Caco-2 (cell line): ENCODE results near the gene TAF4B. TPM values are rescaled to one million over a fixed set of nuclear protein-coding genes. Genes with fewer than 3 reads are reported as not detected.

ENCODE experiments used
- BruUV-seq: library from RNA; stranded (reverse); fragments of 400-500 nt; replicated peaks from 2 replicates; lab custom pipeline; 2021; lab: Mats Ljungman, UMichigan
- CTCF ChIA-PET: fragments of 300-600 bp; sonication (Branson Sonifier 250); formaldehyde crosslinking; loops from one replicate; lab custom pipeline; 2022; ENCODE audit warnings: antibody characterized with exemption; lab: Charles Lee
- POLR2A ChIA-PET: fragments of 300-600 bp; sonication (Branson Sonifier 250); formaldehyde crosslinking; loops from one replicate; lab custom pipeline; 2022; ENCODE audit warnings: antibody characterized with exemption; lab: Charles Lee
- DNase-seq, 2 experiments: peaks; one replicate each; pipeline versions ENCODE4 v3.0.0 to v3.0.0-alpha.2; 2020 to 2022
- H3K27me3 ChIP-seq: replicated peaks from 2 replicates; pipeline ENCODE4 v1.6.0; 2011; ENCODE audit warnings: low read length; ENCODE audit not compliant: control insufficient read depth, insufficient read depth
- H3K36me3 ChIP-seq: 2 replicates; pipeline ENCODE4 v1.5.1; 2011; ENCODE audit warnings: low read length; ENCODE audit not compliant: control insufficient read depth, insufficient read depth
- H3K4me1 ChIP-seq: fragments of 250-450 bp; sonication (Bioruptor Pico); 2 replicates; pipeline ENCODE4 v1.5.1; 2020; ENCODE audit warnings: mild to moderate bottlenecking
- H3K4me3 ChIP-seq: 2 replicates; pipeline ENCODE4 v1.5.1; 2011; ENCODE audit warnings: low read depth, mild to moderate bottlenecking, control low read depth, low read length
- H3K9me3 ChIP-seq: fragments of 250-450 bp; sonication (Bioruptor Pico); 2 replicates; pipeline ENCODE4 v1.5.1; 2020; ENCODE audit warnings: mild to moderate bottlenecking, moderate library complexity
- H3K27ac Mint-ChIP-seq: one replicate; pipeline ENCODE4 v1.8.0; 2022; ENCODE audit warnings: mixed read lengths; ENCODE audit not compliant: unreplicated experiment
- H3K27me3 Mint-ChIP-seq: one replicate; pipeline ENCODE4 v1.8.0; 2022; ENCODE audit warnings: mixed read lengths; ENCODE audit not compliant: insufficient read depth, unreplicated experiment
- H3K36me3 Mint-ChIP-seq: one replicate; pipeline ENCODE4 v1.8.0; 2022; ENCODE audit warnings: mild to moderate bottlenecking, mixed read lengths; ENCODE audit not compliant: insufficient read depth, unreplicated experiment
- H3K4me1 Mint-ChIP-seq: one replicate; pipeline ENCODE4 v1.8.0; 2022; ENCODE audit warnings: low read depth, mixed read lengths; ENCODE audit not compliant: unreplicated experiment
- H3K4me3 Mint-ChIP-seq: one replicate; pipeline ENCODE4 v1.8.0; 2022; ENCODE audit warnings: mild to moderate bottlenecking, moderate library complexity, mixed read lengths; ENCODE audit not compliant: unreplicated experiment
- H3K9me3 Mint-ChIP-seq: one replicate; pipeline ENCODE4 v1.8.0; 2022; ENCODE audit warnings: mixed read lengths; ENCODE audit not compliant: unreplicated experiment
- CTCF ChIP-seq, 2 experiments: fragments of 200-600 bp in 1 of 2; IDR thresholded peaks; 1 replicate in 1 of 2; 2 replicates in 1 of 2; pipeline versions ENCODE4 v1.5.1 to v1.8.0; 2011 to 2022; ENCODE audit warnings: antibody characterized with exemption in 1 of 2, control low read depth in 1 of 2, inconsistent platforms in 1 of 2, low read depth in 1 of 2, low read length in 1 of 2, mild to moderate bottlenecking in 1 of 2, moderate library complexity in 1 of 2; ENCODE audit not compliant: insufficient read depth in 1 of 2, severe bottlenecking in 1 of 2, unreplicated experiment in 1 of 2
- intact Hi-C: fragments of 100-400 bp; cut with micrococcal nuclease; formaldehyde crosslinking; loops from one replicate; pipeline ENCODE4 v1.10.0; 2022; ENCODE audit not compliant: unreplicated experiment
- total RNA-seq: library from RNA; stranded (reverse); gene quantifications from 2 replicates; pipeline ENCODE4 v1.2.3, GENCODE V29; 2022

Gene TAF4B
- total RNA-seq, 1 experiment from 2014 or later: 2.6 TPM

GRCh38 chr18:26290385-26290784 is 64.1 kb downstream of the TAF4B start:
- Histone ChIP-seq H3K36me3 (no peaks in the 10 kb centered on the region), H3K9me3 (no peaks in the 10 kb centered on the region), H3K4me3 (no peak overlapping the region), H3K4me1 (no peaks in the 10 kb centered on the region), H3K27me3 (no peaks in the 10 kb centered on the region)
- no peaks in the 10 kb centered on the region for H3K4me1 Mint-ChIP-seq
- H3K27me3 Mint-ChIP-seq: no peaks in the 10 kb centered on the region
- H3K9me3 Mint-ChIP-seq: no peaks in the 10 kb centered on the region
- ChIA-PET CTCF (no interaction called here), POLR2A (no interaction called here)
- no peak overlapping the region for H3K4me3 Mint-ChIP-seq
- TF ChIP-seq CTCF (IDR thresholded peaks at IDR 0.05; ENCODE audit: insufficient read depth in 1 of 2, low read depth in 1 of 2, low read length in 1 of 2, severe bottlenecking in 1 of 2, unreplicated experiment in 1 of 2): no peak
- H3K36me3 Mint-ChIP-seq: no peaks in the 10 kb centered on the region
- intact Hi-C loops: no loop called here
- no TSS peak for BruUV-seq
- no peak for DNase-seq
- H3K27ac Mint-ChIP-seq: no peak overlapping the region

GRCh38 chr18:26293982-26294381 is 67.7 kb downstream of the TAF4B start:
- H3K27ac Mint-ChIP-seq: no peak overlapping the region
- Histone ChIP-seq H3K36me3 (no peaks in the 10 kb centered on the region), H3K4me3 (no peak overlapping the region), H3K27me3 (no peaks in the 10 kb centered on the region), H3K4me1 (no peaks in the 10 kb centered on the region), H3K9me3 (no peaks in the 10 kb centered on the region)
- no peaks in the 10 kb centered on the region for H3K4me1 Mint-ChIP-seq
- H3K27me3 Mint-ChIP-seq: no peaks in the 10 kb centered on the region
- no TSS peak for BruUV-seq
- intact Hi-C loops: no loop called here
- H3K9me3 Mint-ChIP-seq: no peaks in the 10 kb centered on the region
- ChIA-PET POLR2A (no interaction called here), CTCF (no interaction called here)
- H3K4me3 Mint-ChIP-seq: no peak overlapping the region
- no peak for DNase-seq
- no peaks in the 10 kb centered on the region for H3K36me3 Mint-ChIP-seq
- TF ChIP-seq CTCF (IDR thresholded peaks at IDR 0.05; ENCODE audit: insufficient read depth in 1 of 2, low read depth in 1 of 2, low read length in 1 of 2, severe bottlenecking in 1 of 2, unreplicated experiment in 1 of 2): no peak

GRCh38 chr18:26298107-26298506 is 71.9 kb downstream of the TAF4B start:
- H3K9me3 Mint-ChIP-seq: no peaks in the 10 kb centered on the region
- H3K27me3 ChIP-seq: no peaks in the 10 kb centered on the region
- intact Hi-C loops: no loop called here
- ChIA-PET CTCF (no interaction called here), POLR2A (no interaction called here)
- BruUV-seq: no TSS peak
- no peaks in the 10 kb centered on the region for H3K4me1 Mint-ChIP-seq
- H3K4me3 Mint-ChIP-seq: no peak overlapping the region
- no peak for TF ChIP-seq CTCF (IDR thresholded peaks at IDR 0.05; ENCODE audit: insufficient read depth in 1 of 2, low read depth in 1 of 2, low read length in 1 of 2, severe bottlenecking in 1 of 2, unreplicated experiment in 1 of 2)
- H3K9me3 ChIP-seq: no peaks in the 10 kb centered on the region
- H3K27me3 Mint-ChIP-seq: no peaks in the 10 kb centered on the region
- no peak for DNase-seq
- no peak overlapping the region for H3K4me3 ChIP-seq
- no peaks in the 10 kb centered on the region for H3K4me1 ChIP-seq
- no peak overlapping the region for H3K27ac Mint-ChIP-seq
- no peaks in the 10 kb centered on the region for H3K36me3 ChIP-seq
- no peaks in the 10 kb centered on the region for H3K36me3 Mint-ChIP-seq
